ENCODE measurements around the gene NRL. TPM values are rescaled to one million over a fixed set of nuclear protein-coding genes. Genes with fewer than 3 reads are reported as not detected.
A peak's percentile ranks its signal among the peaks of the same experiment; 100 is the strongest.

The NRL gene
- total RNA-seq, 4 donors from 2014 or later, result 1.1 to 2.9 (median 1.6) TPM; not detected in 1

DNA sequence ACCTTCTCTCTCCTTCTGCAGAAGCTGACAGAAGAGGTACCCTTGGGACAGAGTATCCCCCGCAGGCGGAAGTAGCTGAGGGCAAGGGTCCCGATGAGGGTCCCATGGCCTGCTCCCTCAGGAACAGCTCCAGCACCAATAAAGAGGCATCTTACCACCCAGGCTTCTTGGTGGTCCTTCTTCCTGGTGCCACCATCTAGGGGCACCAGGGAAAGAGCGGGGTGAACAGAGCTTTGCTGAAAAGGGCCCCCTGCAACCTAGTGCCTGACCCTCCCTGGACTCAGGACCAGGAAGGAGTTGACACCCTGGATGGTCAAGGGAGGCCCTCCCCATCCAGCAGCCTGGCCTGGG lies 45.7 kb upstream of the NRL start:
- Histone ChIP-seq H3K27ac (peak overlapping the region; percentile 91 to 95 (median 94)), H3K9me3 (no peaks in the 10 kb centered on the region), H3K4me1 (peaks cover 22 to 32% (median 24%) of the 10 kb centered on the region in 4 donors), H3K4me3 (no peak overlapping the region), H3K27me3 (no peaks in the 10 kb centered on the region), H3K36me3 (peaks cover 0 to 58% (median 24%) of the 10 kb centered on the region in 4 donors)
- intact Hi-C loops (cut with DNase I; ENCODE audit: low total_unique reads) (no loop called here), in situ Hi-C loops (cut with MboI; ENCODE audit: low pct_ligation_motif_present in 1 of 4, low pct_unique_long_range_greater_than_20kb in 1 of 4, low sequenced_read_pairs in 3 of 4) (no loop called here)
- DNase-seq, result no peak
- TF ChIP-seq, protein P1, sequence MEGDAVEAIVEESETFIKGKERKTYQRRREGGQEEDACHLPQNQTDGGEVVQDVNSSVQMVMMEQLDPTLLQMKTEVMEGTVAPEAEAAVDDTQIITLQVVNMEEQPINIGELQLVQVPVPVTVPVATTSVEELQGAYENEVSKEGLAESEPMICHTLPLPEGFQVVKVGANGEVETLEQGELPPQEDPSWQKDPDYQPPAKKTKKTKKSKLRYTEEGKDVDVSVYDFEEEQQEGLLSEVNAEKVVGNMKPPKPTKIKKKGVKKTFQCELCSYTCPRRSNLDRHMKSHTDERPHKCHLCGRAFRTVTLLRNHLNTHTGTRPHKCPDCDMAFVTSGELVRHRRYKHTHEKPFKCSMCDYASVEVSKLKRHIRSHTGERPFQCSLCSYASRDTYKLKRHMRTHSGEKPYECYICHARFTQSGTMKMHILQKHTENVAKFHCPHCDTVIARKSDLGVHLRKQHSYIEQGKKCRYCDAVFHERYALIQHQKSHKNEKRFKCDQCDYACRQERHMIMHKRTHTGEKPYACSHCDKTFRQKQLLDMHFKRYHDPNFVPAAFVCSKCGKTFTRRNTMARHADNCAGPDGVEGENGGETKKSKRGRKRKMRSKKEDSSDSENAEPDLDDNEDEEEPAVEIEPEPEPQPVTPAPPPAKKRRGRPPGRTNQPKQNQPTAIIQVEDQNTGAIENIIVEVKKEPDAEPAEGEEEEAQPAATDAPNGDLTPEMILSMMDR (IDR thresholded peaks at IDR 0.05), result no peak
- no peak for TF ChIP-seq POLR2A (IDR thresholded peaks at IDR 0.05)
- TF ChIP-seq POLR2AphosphoS5 (IDR thresholded peaks at IDR 0.05), result no peak
- no peak for TF ChIP-seq EP300 (IDR thresholded peaks at IDR 0.05; ENCODE audit: low read depth)
- WGBS, 2 donors (ENCODE audit: low coverage in 1 of 2), result 99% methylated on average over 4 of the region's 4 CpGs; no CpG with 5 or more reads in 1 of the 2 donors

DNA sequence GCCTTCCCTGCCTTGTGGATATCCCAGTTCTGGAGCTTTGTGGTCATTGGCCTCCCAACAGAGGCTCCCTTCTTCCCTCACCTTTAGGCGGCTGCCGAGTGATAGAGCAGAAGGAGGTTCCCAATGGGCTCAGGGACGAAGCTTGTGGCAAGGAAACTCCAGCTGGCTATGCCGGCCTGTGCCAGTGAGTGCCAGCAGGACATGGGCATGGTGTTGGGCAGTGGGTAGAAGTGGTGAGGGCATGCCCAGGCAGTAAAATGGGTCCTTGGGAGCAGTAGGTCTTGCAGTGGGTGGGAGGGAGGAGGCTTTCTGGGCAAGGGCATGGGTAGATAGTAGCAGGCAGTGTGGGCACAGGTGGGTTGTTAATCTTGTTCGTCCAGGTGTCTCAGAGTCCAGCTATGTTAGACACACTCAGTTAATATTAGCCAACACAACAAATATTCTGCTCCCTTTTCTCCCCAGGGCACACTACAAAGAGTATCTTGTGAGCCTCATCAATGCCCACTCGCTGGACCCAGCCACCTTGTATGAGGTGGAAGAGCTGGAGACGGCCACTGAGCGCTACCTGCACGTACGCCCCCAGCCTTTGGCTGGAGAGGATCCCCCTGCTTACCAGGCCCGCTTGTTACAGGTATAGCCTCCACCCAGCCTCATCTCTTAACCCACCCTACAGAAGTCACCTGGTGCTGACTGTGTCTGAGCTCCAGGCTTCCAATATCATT lies 45.2 kb upstream of the NRL start:
- Histone ChIP-seq H3K27ac (peak overlapping the region; percentile 91 to 95 (median 94)), H3K4me3 (no peak overlapping the region), H3K27me3 (no peaks in the 10 kb centered on the region), H3K4me1 (peaks cover 22 to 32% (median 24%) of the 10 kb centered on the region in 4 donors), H3K36me3 (peaks cover 0 to 60% (median 26%) of the 10 kb centered on the region in 4 donors), H3K9me3 (no peaks in the 10 kb centered on the region)
- TF ChIP-seq POLR2AphosphoS5 (IDR thresholded peaks at IDR 0.05), result no peak
- TF ChIP-seq EP300 (IDR thresholded peaks at IDR 0.05; ENCODE audit: low read depth), result no peak
- TF ChIP-seq POLR2A (IDR thresholded peaks at IDR 0.05), result no peak
- TF ChIP-seq, protein P1 (IDR thresholded peaks at IDR 0.05), result no peak
- no peak for DNase-seq
- intact Hi-C loops (cut with DNase I; ENCODE audit: low total_unique reads) (loop anchor here (10.0 kb wide), 1 partner anchor 55 kb away; no protein-coding TSS in a partner anchor), in situ Hi-C loops (cut with MboI; ENCODE audit: low pct_ligation_motif_present in 1 of 4, low pct_unique_long_range_greater_than_20kb in 1 of 4, low sequenced_read_pairs in 3 of 4) (no loop called here)
- 90 to 100% methylated on average over 1 to 11 of the region's 11 CpGs for WGBS, 2 donors (ENCODE audit: low coverage in 1 of 2)

- TF ChIP-seq POLR2AphosphoS5 (IDR thresholded peaks at IDR 0.05) (no peak), POLR2A (IDR thresholded peaks at IDR 0.05) (no peak), EP300 (IDR thresholded peaks at IDR 0.05; ENCODE audit: low read depth) (no peak)
- TF ChIP-seq, protein P1 (IDR thresholded peaks at IDR 0.05), result no peak
- Histone ChIP-seq H3K27me3 (no peaks in the 10 kb centered on the region), H3K4me1 (peaks cover 8 to 15% (median 13%) of the 10 kb centered on the region in 4 donors), H3K9me3 (no peaks in the 10 kb centered on the region), H3K4me3 (no peak overlapping the region), H3K36me3 (peaks cover 0 to 52% (median 25%) of the 10 kb centered on the region in 4 donors), H3K27ac (no peak overlapping the region)
- no peak for DNase-seq
- in situ Hi-C loops (cut with MboI; ENCODE audit: low pct_ligation_motif_present in 1 of 4, low pct_unique_long_range_greater_than_20kb in 1 of 4, low sequenced_read_pairs in 3 of 4), result no loop called here
- intact Hi-C loops (cut with DNase I; ENCODE audit: low total_unique reads), result loop anchor here (10.0 kb wide), 1 partner anchor 53 kb away; no protein-coding TSS in a partner anchor
- WGBS, 2 donors (ENCODE audit: low coverage in 1 of 2), result 92% methylated on average over 12 of the region's 12 CpGs; no CpG with 5 or more reads in 1 of the 2 donors
These were observed 42.6 kb upstream of the NRL start for GRCh38 chr14:24157331-24157730.

DNA sequence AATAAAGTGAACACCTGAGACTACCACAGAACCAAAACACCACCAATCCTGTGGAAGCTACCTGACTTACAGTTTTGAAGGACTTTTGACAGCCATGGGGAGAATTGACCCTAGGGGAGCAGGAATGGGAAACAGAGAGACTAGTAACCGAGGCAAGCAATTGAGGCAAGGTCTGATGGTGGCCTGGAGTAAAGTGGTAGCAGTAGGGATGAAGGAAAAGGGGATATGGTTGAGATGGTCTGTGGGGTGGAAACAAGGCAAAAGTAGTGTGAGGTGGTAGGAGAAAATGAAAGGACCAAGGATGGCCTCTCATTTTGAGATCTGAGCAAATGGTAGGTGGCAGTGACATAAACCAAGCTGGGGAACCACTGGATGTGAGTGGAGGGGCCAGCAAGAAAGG lies 42.1 kb upstream of the NRL start:
- 84 to 100% methylated on average over 1 of the region's 1 CpG for WGBS, 2 donors (ENCODE audit: low coverage in 1 of 2)
- H3K27ac ChIP-seq, result no peak overlapping the region

More for the DNA sequence above, 42.1 kb upstream of the NRL start:
- Histone ChIP-seq H3K9me3 (no peaks in the 10 kb centered on the region), H3K36me3 (peaks cover 0 to 55% (median 27%) of the 10 kb centered on the region in 4 donors), H3K27me3 (no peaks in the 10 kb centered on the region), H3K4me1 (peaks cover 5 to 10% (median 9%) of the 10 kb centered on the region in 4 donors), H3K4me3 (no peak overlapping the region)
- no peak for TF ChIP-seq POLR2A (IDR thresholded peaks at IDR 0.05)
- TF ChIP-seq POLR2AphosphoS5 (IDR thresholded peaks at IDR 0.05), result no peak
- TF ChIP-seq, protein P1 (IDR thresholded peaks at IDR 0.05), result no peak
- no peak for DNase-seq
- in situ Hi-C loops (cut with MboI; ENCODE audit: low pct_ligation_motif_present in 1 of 4, low pct_unique_long_range_greater_than_20kb in 1 of 4, low sequenced_read_pairs in 3 of 4) (no loop called here), intact Hi-C loops (cut with DNase I; ENCODE audit: low total_unique reads) (loop anchor here (10.0 kb wide), 1 partner anchor 52 kb away; no protein-coding TSS in a partner anchor)

All from transverse colon (tissue), 4 donors.